SK-N-SH (cell line): ENCODE results near the gene ADCY5. TPM values are rescaled to one million over a fixed set of nuclear protein-coding genes. Genes with fewer than 3 reads are reported as not detected.

Experiments used
- CTCF ChIA-PET: fragments of 300-600, 350-600 bp; formaldehyde crosslinking; extraction: SDS; loops from one replicate; lab custom pipeline; 2021; lab: Yijun Ruan, JAX
- POLR2A ChIA-PET: fragments of 350-600 bp; sonication (Branson Sonifier 250); formaldehyde crosslinking; extraction: SDS; loops from one replicate; lab custom pipeline; 2020; ENCODE audit warnings: antibody characterized with exemption, inconsistent platforms; lab: Yijun Ruan, JAX
- DNase-seq: peaks from one replicate; pipeline ENCODE4 v3.0.0; 2012
- H2AFZ ChIP-seq: fragments of 200-600 bp; sonication (generic); 2 replicates; pipeline ENCODE4 v1.8.1; 2016; ENCODE audit warnings: antibody characterized with exemption, mild to moderate bottlenecking, low read depth
- H3F3A ChIP-seq: fragments of 200-600 bp; sonication (generic); replicated peaks from 2 replicates; pipeline ENCODE3; 2016; ENCODE audit warnings: antibody characterized with exemption, mild to moderate bottlenecking; ENCODE audit not compliant: insufficient read depth
- H3K27ac ChIP-seq, 2 experiments: fragments of 200-500 bp in 1 of 2; fragments of 200-600 bp in 1 of 2; sonication (Bioruptor generic) in 1 of 2; sonication (generic), shearing (Covaris generic) in 1 of 2; 2 replicates each; pipeline versions ENCODE4 v1.5.1 to v1.6.1; 2014 to 2016; ENCODE audit warnings: low read depth in 2 of 2, inconsistent platforms in 1 of 2, low read length in 1 of 2, mild to moderate bottlenecking in 1 of 2, mixed read lengths in 1 of 2
- H3K27me3 ChIP-seq: fragments of 200-600 bp; sonication (generic), shearing (Covaris generic); 2 replicates; pipeline ENCODE4 v1.6.1; 2016; ENCODE audit warnings: mixed run types; ENCODE audit not compliant: insufficient read depth
- H3K36me3 ChIP-seq, 2 experiments: fragments of 200-500 bp in 1 of 2; fragments of 200-600 bp in 1 of 2; sonication (Bioruptor generic) in 1 of 2; sonication (generic) in 1 of 2; replicated peaks in 1 of 2; 2 replicates each; pipeline versions ENCODE3 to v1.5.1; 2014 to 2016; ENCODE audit warnings: low read length in 1 of 2, mild to moderate bottlenecking in 1 of 2; ENCODE audit not compliant: insufficient read depth in 2 of 2, control insufficient read depth in 1 of 2
- H3K4me1 ChIP-seq, 2 experiments: fragments of 200-500 bp in 1 of 2; fragments of 200-600 bp in 1 of 2; sonication (Bioruptor generic) in 1 of 2; sonication (generic), shearing (Covaris generic) in 1 of 2; 2 replicates each; pipeline versions ENCODE4 v1.5.1 to v1.6.1; 2014 to 2016; ENCODE audit warnings: low read depth in 1 of 2, low read length in 1 of 2, mixed run types in 1 of 2; ENCODE audit not compliant: insufficient read depth in 2 of 2, control insufficient read depth in 1 of 2
- H3K4me2 ChIP-seq: fragments of 200-600 bp; sonication (generic), shearing (Covaris generic); 2 replicates; pipeline ENCODE4 v1.6.1; 2017; ENCODE audit warnings: mixed run types
- H3K4me3 ChIP-seq, 2 experiments: fragments of 200-500 bp in 1 of 2; fragments of 200-600 bp in 1 of 2; sonication (Bioruptor generic) in 1 of 2; sonication (generic), shearing (Covaris generic) in 1 of 2; 2 replicates each; pipeline versions ENCODE4 v1.5.1 to v1.8.1; 2014 to 2016; ENCODE audit warnings: low read depth in 2 of 2, inconsistent platforms in 1 of 2, low read length in 1 of 2, mild to moderate bottlenecking in 1 of 2, mixed read lengths in 1 of 2, moderate library complexity in 1 of 2
- H3K79me2 ChIP-seq: fragments of 200-600 bp; sonication (generic); 2 replicates; pipeline ENCODE4 v1.8.1; 2017; ENCODE audit warnings: mild to moderate bottlenecking; ENCODE audit not compliant: insufficient read depth
- H3K9ac ChIP-seq: fragments of 200-600 bp; sonication (generic); 2 replicates; pipeline ENCODE4 v1.6.1; 2017; ENCODE audit warnings: mixed run types
- H3K9me2 ChIP-seq: fragments of 200-600 bp; sonication (generic); 2 replicates; pipeline ENCODE4 v1.6.1; 2017; ENCODE audit warnings: mixed run types
- H3K9me3 ChIP-seq: fragments of 200-600 bp; sonication (generic); 2 replicates; pipeline ENCODE4 v1.6.1; 2017; ENCODE audit warnings: mixed run types, mild to moderate bottlenecking, moderate library complexity
- H4K20me1 ChIP-seq: fragments of 200-600 bp; sonication (generic); 2 replicates; pipeline ENCODE4 v1.6.1; 2017; ENCODE audit warnings: mild to moderate bottlenecking, mixed run types; ENCODE audit not compliant: insufficient read depth
- EZH2phosphoT487 ChIP-seq: fragments of 200-600 bp; sonication (generic); IDR thresholded peaks from 2 replicates; pipeline ENCODE4 v1.6.1; 2017; ENCODE audit warnings: low read depth, mixed run types, mild to moderate bottlenecking, antibody characterized with exemption, moderate library complexity, borderline replicate concordance
- FOXM1 ChIP-seq: IDR thresholded peaks from 2 replicates; pipeline ENCODE4 v1.4.0; 2012; ENCODE audit warnings: low read depth, mild to moderate bottlenecking
- GATA2 ChIP-seq: sonication (generic); formaldehyde crosslinking; IDR thresholded peaks from 2 replicates; pipeline ENCODE4 v1.5.0; 2020; ENCODE audit warnings: mild to moderate bottlenecking, missing genetic modification reagents
- IRF3 ChIP-seq: fragments of 150-350 bp; IDR thresholded peaks from 2 replicates; pipeline ENCODE4 v1.6.1; 2016; ENCODE audit warnings: mild to moderate bottlenecking, low read depth, low read length
- JUND ChIP-seq: IDR thresholded peaks from 2 replicates; pipeline ENCODE4 v1.4.0; 2012
- MXI1 ChIP-seq: IDR thresholded peaks from 2 replicates; pipeline ENCODE4 v1.6.1; 2012; ENCODE audit warnings: mild to moderate bottlenecking, low read depth, low read length, improper control_type of control experiment
- NRF1 ChIP-seq: IDR thresholded peaks from 2 replicates; pipeline ENCODE4 v1.6.1; 2012; ENCODE audit warnings: low read depth, mild to moderate bottlenecking, low read length
- POLR2AphosphoS5 ChIP-seq: IDR thresholded peaks from 2 replicates; pipeline ENCODE4 v1.6.1; 2012; ENCODE audit warnings: low read depth, low read length
- REST ChIP-seq: IDR thresholded peaks from 2 replicates; pipeline ENCODE4 v1.6.1; 2012; ENCODE audit warnings: mild to moderate bottlenecking, low read depth, low read length, moderate library complexity
- RXRA ChIP-seq: IDR thresholded peaks from 2 replicates; pipeline ENCODE4 v1.4.0; 2012; ENCODE audit warnings: low read depth, mild to moderate bottlenecking, borderline replicate concordance
- SMC3 ChIP-seq: IDR thresholded peaks from 2 replicates; pipeline ENCODE4 v1.6.1; 2012; ENCODE audit warnings: low read depth, low read length, improper control_type of control experiment
- TCF12 ChIP-seq: IDR thresholded peaks from 2 replicates; pipeline ENCODE4 v1.4.0; 2012
- TEAD4 ChIP-seq: IDR thresholded peaks from 2 replicates; pipeline ENCODE4 v1.4.0; 2012; ENCODE audit warnings: mild to moderate bottlenecking, borderline replicate concordance; ENCODE audit not compliant: insufficient read depth
- USF1 ChIP-seq: IDR thresholded peaks from 2 replicates; pipeline ENCODE4 v1.4.0; 2012; ENCODE audit warnings: low read depth, borderline replicate concordance
- WGBS: methylation state at CpG from one replicate; pipeline ENCODE4 v1.1.6; 2017; ENCODE audit warnings: low lambda C conversion rate; 5-methylcytosine and 5-hydroxymethylcytosine counted together
- polyA plus RNA-seq, 3 experiments: library from polyadenylated mRNA; depleted of rRNA; stranded (reverse); fragments of >200 nt; gene quantifications; 2 replicates each; pipeline ENCODE4 v1.2.3, GENCODE V29; 2012
- TF ChIP-seq, protein P1 (sequence below): IDR thresholded peaks from 2 replicates; pipeline ENCODE4 v1.4.0; 2012; ENCODE audit warnings: low read depth

ADCY5 gene
- polyA plus RNA-seq, 1 of the 3 experiments (the other 2 are of a cell fraction), result 0.21 TPM

- no peak overlapping the region for H3K4me2 ChIP-seq
- no peaks in the 10 kb centered on the region for H3K27me3 ChIP-seq
- CTCF ChIA-PET, result interaction anchor here (1.5 kb wide), 1 partner anchor 288 kb away, joined by 3 read pairs; no protein-coding TSS in a partner anchor
- H3K27ac ChIP-seq, result no peak overlapping the region
- no peaks in the 10 kb centered on the region for H3K79me2 ChIP-seq
- H4K20me1 ChIP-seq, result no peaks in the 10 kb centered on the region
- H3K4me1 ChIP-seq, result peaks cover 0 to 7% of the 10 kb centered on the region in 2 experiments; a peak in 1 of 4 replicates
- peaks cover 18% of the 10 kb centered on the region for H3F3A ChIP-seq
- H3K36me3 ChIP-seq, result peaks cover 20 to 27% of the 10 kb centered on the region in 2 experiments
- no peak overlapping the region for H3K9ac ChIP-seq
- DNase-seq, result no peak
- 95% methylated on average over 2 of the region's 2 CpGs for WGBS
- no peak overlapping the region for H3K4me3 ChIP-seq
- no peaks in the 10 kb centered on the region for H3K9me2 ChIP-seq
- H2AFZ ChIP-seq, result no peak overlapping the region
- peaks cover 2% of the 10 kb centered on the region; the same call in 1 of the 2 replicates for H3K9me3 ChIP-seq
- TF ChIP-seq USF1 (no peak), JUND (no peak), TCF12 (no peak), SMC3 (no peak), TEAD4 (no peak), RXRA (no peak), FOXM1 (no peak), POLR2AphosphoS5 (no peak), NRF1 (no peak), REST (no peak), MXI1 (no peak), EZH2phosphoT487 (no peak), IRF3 (no peak), GATA2 (CRISPR knock-in tag) (no peak)
- TF ChIP-seq, protein P1, sequence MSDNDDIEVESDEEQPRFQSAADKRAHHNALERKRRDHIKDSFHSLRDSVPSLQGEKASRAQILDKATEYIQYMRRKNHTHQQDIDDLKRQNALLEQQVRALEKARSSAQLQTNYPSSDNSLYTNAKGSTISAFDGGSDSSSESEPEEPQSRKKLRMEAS, result no peak
- TF ChIP-seq, all 33 proteins: peak for 0
- POLR2A ChIA-PET, result no interaction called here
These were observed 178.1 kb downstream of the ADCY5 start for GRCh38 chr3:123270818-123271217.
